GM18499 (cell line): Measurements from ENCODE around the gene NOP56.

ENCODE experiments used
- ATAC-seq: cut with Tn5 transposase; IDR thresholded peaks from one replicate; pipeline ENCODE4 v1.9.1; 2021; ENCODE audit warnings: moderate number of reproducible peaks; ENCODE audit not compliant: insufficient read depth, unreplicated experiment

The NOP56 gene

DNA sequence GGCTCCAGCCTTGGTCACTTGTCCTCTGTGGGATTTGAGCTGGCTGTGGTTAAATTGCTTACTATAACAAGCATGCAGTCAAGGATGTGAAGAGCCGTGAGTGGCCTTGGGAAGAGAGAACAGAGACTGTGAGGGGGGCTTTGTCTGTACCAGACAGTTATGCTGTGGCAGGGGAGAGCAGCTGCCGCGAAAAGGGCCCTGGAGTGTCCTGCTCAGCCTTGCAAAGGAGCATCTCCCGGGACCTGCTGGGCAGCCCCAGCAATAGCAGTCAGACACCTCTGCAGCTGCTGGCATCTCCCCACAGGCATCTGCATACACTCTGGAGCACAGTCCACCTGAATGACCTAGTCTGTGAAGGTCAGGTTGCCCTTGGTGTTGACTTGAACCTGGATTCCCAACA, 46.5 kb downstream of the NOP56 start:
- no peak for ATAC-seq

- no peak for ATAC-seq
These were observed 47.5 kb downstream of the NOP56 start for GRCh38 chr20:2699775-2700413.

- ATAC-seq: no peak
These were observed 48.6 kb downstream of the NOP56 start for GRCh38 chr20:2700913-2701620.

DNA sequence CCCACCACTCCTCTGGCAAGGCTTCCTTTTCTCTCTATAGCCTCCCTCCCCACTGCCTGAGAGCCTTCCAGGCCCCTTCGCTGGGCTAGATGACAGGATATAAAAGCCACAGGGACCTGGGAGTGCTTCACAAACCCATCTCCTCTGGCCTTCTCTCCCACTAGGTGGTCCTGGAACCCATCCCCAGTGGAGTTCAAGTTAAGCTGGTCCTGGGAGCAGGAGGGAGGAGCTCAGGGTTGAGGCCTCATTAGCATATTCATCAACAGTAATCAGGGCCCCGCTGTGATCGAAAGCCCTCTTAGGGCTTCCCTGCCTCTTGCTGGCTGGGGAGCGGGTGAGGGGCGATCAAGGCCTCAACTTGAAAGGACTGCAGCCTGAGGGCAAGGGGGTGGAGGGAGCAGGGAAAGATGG, 49.2 kb downstream of the NOP56 start:
- ATAC-seq: no peak

GRCh38 chr20:2703716-2704475, 51.5 kb downstream of the NOP56 start:
- no peak for ATAC-seq

GRCh38 chr20:2705931-2706645, 53.7 kb downstream of the NOP56 start:
- ATAC-seq: no peak

- no peak for ATAC-seq
These were observed 54.4 kb downstream of the NOP56 start for GRCh38 chr20:2706688-2707352.

DNA sequence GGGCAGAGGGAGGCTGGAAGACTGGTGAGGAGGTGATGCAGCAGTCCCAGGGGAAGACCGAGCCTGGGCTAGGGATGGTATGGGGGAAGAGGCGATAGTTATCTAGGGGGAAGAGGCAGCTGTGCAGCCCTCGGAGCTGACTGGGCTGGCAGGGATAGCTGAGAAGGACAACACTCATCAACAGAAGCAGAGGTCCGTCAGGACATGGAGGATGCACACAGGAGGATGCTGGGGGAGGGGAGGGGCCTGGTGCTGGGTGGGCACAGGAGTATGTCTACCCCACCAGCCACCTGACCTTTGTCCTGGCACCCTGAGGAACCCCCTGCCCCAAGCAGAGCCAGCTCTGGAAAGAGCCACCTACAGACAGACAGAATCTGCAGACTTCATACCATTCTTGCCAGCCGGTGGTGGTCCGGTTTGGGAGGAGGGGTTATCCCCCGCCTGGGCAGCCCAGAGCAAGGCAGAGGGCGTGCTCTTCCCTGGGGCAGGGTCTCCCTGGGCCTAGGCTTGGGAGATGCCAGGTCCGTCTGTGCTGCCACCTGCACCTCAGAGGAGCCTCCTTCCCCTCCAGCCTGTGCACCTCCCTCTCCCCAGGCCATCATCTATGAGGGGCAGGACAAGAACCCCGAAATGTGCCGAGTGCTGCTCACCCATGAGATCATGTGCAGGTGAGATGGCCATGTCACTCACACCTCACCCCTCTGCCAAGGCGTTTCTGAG, 55.1 kb downstream of the NOP56 start:
- ATAC-seq: no peak
